ENCODE data around the gene SCNN1A.
A peak's percentile ranks its signal among the peaks of the same experiment; 100 is the strongest.

The SCNN1A gene

DNA sequence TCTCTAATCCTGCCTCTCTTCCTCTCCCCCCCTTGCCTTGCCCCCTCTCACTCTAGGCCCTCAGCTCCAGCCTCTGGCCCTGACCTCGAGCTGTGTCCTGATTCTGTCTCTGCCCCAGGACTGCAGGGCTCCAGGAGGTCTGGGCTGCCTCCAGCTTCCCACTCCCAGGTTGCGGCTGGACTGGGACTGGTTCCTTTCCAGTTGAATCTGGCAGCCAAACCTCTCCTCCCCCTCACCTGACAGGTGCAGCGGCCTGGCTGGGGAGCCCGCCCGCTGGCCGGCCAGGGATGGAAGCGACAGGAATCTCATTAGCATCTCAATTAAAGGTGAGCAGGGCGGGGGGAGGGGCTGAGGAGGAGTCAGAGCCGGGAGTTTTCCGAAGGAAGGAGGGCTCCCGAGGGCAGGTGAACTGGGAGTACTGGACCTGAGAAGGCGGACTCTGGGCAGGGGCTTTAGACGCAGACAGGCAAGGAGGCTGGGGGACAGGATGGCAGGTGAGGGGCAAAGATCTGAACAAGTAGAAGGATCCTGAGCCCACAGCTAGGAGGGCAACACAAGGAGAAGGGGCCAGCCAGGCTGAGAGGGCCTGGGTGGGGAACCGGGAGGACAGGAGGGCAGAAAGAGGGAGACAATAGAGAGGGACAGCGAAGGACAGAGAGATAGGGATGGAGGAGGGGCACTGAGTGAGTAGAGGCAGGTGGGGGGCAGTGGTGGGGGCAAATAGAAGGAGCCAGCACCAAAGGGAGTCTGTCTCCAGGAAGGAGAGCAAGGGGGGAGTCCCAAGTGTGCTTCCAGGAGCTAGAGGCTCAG is at the start of gene SCNN1A:
TSS of gene SCNN1A (minus strand) at position 295 of the 810 bp plus-strand sequence. CDS start 780 bp downstream, outside the sequence.
- DNase-seq = peak; percentile 35

DNA sequence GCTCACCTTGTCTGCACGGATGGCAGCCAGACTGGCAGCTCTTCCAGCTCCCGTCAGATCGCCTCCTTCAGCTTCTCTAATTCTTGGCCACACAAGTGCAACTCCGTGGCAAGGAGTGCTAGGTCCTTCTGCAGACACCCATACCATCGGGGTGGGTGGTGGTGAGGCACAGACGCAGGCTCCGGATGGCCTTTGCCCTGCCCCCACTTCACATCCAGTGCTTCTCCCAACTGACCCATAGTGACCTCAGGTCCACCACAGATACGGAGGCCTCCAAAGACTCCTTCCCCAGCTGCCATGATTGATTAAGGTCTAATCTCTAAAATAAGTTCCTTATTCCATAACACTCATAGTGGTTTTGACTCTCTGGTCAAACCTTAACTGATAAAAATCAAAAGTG is 49.5 kb upstream of the SCNN1A start:
- no peak for DNase-seq

DNA sequence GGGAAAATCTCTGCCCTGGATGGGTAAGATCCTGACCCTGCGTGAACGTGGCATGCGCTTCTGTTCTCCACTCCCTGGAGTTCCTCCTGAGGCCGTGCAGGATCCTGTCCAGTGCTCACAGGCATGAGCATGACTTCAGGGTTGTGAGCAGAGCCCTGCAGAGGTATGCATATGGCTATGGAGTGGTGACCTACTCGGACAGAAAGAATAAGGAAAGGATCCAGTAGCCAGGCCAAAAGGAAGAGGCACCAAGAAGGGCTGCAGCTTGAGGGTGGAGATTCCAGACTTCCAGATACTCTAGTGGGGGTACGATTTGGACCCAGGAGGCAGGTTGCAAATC is 48.6 kb upstream of the SCNN1A start:
- DNase-seq = no peak

DNA sequence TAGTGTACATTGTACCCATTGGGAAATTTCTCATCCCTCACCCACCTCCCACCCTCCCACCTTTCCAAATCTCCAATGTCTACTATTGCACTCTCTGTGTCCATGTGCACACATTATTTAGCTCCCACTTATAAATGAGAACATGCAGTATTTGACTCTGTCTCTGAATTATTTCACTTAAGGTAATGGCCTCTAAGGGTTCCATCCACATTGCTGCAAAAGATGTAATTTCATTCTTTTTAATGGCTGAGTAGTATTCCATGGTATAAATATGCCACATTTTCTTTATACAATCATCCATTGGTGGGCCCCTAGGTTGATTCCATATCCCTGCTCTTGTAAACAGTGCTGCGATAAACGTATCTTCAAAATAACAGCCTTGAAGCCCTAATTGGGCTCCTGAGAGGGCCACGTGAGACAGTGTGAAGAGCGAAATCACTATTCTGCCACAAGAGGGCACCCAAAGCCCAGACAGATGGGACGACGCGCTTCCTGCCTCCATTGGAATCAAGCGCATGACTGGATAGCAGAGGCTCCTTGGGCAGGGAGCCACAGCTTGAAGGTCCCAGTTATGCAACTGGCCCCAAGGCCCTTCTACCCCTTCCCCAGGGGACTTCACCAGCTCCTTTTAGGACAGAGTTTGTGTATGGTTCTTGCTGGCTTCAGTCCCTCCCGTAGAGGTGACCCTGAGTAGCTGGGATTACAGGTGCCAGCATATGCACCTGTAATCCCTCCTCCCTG is 48.1 kb upstream of the SCNN1A start:
- peak; percentile 75 for DNase-seq

DNA sequence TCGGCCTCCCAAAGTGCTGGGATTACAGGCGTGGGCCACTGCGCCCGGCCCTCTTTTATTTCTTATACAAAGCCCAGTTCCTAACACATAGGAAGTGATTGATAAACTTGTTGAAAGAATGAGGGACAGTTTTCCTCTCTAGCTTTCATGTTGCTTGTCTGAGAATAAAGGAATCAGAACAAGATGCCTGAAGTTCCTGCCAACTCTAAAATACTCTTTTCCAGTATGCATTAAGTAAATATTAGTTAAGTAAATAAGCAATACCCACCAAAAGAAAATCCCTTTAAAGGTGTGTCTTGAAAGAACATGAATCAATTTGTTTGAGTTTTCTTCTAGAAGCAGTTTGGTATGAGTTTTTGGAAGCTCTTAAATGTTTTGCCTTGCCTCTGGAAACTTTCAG is 45.0 kb upstream of the SCNN1A start:
- no peak for DNase-seq

DNA sequence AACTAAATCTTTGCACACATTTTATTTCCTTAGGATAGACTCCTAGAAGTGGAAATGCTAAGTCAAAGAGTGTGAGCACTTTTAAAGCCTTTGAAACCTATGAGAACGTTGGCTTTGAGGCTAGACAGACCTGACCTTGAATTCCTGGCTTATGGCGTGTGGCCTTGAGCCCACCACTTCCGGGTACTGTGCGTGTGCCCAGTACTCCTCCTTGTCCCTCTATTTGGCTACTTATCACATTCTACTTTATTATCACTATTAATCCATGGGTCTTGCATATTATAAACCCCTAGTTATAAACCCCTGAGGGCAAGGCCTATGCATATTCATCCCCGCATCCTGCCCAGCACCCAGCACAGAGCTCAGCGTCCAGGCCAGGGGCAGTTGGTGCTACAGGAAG is 43.4 kb upstream of the SCNN1A start:
- DNase-seq = no peak

DNA sequence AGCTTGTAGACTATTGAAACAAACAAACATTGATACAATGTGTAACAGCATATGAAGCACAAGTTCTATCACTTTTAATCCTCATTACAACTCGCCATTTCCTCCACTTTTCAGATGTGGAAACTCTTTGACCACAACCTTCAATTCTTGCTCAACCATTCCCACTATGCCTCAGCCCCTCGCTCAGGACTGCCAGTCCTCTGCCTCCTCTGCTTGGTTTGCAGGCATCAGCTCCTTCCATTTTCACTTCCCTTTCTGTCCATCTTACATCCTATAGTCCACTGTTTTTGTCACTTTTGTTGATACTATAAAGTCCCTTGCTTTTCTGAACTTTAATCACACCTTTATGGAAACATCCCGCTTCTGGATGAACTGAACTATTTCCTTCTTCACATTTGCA is 41.2 kb upstream of the SCNN1A start:
- no peak for DNase-seq

DNA sequence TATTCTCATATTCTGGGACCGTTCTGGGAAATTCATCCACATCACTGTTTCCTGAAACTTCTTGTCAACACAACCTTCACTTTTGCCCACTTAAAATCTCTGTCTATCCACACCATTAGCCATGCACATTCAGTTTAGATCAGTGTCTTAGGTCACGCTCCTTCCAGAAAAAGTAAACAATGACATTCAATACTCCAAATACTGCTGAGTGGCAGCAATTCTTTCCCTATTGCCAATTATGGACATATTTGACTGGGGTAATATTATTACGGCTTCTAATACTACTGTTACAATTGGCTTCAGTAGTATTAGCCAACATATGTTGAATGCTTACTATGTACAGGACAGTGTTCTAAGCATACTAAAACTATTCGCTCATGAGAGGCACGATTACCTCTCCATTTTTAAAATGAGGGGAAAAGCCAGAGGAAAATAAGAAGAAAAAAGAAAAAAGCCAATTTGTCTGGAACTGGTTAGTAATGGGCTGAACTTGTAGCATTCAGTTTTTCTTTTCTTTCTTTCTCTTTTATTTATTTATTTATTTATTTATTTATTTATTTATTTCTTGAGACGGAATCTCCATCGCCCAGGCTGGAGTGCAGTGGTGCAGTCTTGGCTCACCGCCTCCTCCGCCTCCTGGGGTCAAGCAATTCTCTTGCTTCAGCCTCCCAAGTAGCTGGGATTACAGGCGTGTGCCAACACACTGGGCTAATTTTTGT is 32.0 kb upstream of the SCNN1A start:
- DNase-seq = no peak

DNA sequence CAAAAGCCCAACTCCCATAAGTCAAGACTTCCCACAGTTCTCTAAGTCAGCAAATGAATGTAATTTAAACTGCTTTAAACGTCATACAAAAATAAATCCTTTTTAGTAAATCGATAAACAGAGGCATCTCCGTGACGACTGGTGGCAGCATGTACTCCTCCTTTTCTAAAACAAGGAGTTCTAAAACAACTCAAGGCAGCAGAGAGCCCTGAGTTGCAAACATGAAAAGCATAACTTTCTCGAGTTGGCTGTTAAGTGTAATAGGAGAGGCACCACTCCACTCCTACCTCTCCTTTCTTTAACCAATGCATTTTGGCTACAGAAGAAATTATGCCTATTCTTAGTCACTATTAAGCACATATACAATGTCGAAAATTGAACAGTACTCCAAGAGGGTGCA is 30.6 kb upstream of the SCNN1A start:
- DNase-seq = no peak

DNA sequence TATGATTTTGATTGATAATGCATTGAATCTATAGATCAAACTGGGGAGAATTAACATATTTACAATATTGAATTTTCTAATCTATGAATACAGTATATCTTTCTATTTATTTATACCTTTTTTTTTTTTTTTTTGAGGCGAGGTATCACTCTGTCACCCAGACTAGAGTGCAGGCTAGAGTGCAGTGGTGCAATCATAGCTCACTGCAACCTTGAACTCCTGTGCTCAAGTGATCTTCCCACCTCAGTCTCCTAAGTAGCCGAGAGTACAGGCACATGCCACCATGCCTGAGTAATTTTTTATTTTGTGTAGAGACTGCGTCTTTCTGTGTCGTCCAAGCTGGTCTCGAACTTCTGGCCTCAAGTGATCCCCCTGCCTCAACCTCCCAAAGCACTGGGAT is 29.0 kb upstream of the SCNN1A start:
- DNase-seq = no peak

DNA sequence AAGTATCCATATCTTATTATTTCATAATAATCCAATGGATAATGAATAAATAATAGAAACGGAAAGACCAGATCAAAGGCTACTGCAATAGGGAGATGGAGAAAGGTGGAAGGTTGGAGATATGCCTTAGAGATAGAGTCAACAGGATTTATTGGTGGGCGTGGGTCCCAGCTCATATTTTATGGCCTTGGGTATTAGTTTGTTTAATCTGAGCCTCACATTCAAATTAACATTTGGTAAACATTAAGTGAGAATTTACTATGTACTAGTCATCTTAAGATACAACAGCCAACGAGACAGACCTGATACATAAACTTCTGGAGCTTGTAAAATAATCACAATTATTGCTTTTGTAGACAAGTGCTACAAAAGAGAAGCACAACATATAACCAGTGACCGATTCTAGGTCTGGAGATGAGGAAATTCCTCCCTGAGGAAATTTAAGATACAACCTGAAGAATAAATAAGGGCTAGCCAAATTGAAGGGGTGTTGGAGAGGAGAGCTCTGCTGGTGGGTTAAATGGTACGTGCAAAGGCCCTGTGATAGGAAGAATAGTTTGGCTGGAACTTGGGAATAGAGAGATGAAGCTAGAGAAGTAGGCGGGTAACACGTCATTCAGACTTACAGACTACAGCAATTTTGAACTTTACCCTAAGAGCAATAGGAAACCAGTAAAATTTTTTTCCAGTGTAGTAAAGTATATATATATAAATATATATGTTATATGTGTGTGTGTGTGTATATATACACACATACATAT is 24.7 kb upstream of the SCNN1A start:
- DNase-seq = no peak

DNA sequence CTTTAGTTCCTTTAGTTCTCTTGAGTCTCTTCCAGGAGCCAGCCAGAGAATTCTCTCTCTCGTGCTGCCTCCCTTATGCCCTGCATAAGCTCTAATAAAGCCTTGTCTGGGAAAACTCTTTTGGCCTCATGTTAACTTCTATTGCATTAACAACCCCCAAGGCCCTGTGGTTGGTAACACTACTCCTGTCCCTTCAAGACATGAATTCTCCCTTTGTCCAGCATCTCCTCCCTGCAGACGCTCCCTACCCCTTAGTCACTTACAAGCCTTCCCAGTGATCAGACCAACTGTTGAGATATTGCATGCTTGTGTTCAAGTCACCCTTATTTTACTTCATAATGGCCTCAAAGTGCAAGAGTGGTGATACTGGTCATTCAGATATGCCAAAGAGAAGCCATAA is 20.7 kb upstream of the SCNN1A start:
- DNase-seq = no peak

DNA sequence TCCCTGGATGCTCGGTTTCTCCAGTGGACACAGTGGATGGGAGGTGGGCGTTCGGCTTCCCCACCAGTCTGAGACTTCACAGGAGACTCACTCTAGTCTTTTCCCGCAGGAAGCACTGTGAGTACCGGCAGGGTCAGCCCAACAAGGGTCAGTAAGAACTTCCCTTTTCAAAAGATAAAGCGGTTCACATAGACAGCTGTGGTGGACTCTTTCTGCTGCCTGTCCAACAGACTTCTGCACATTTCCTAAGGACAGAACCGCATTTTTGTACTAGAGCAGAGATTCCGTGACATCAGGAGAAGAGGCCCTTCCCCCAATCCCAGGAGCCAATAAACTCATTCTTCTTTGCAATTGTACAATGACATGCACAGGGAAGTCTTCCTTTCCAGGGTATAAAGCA is 19.0 kb upstream of the SCNN1A start:
- no peak for DNase-seq

DNA sequence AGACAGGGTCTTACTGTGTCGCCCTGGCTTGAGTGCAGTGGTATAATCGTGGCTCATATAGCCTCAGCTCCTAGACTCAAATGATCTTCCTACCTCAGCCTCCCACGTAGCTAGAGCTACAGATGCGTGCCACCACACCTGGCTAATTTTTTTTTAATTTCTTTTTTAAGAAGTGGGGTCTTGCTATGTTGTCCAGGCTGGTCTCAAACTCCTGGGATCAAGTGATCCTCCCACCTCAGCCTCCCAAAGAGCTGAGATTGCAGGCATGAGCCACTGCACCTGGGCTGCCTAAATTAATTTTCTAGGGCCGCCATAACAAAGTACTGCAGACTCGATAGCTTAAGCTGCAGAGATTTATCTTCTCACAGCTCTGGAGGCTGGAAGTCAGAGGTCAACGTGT is 17.7 kb upstream of the SCNN1A start:
- DNase-seq = no peak

DNA sequence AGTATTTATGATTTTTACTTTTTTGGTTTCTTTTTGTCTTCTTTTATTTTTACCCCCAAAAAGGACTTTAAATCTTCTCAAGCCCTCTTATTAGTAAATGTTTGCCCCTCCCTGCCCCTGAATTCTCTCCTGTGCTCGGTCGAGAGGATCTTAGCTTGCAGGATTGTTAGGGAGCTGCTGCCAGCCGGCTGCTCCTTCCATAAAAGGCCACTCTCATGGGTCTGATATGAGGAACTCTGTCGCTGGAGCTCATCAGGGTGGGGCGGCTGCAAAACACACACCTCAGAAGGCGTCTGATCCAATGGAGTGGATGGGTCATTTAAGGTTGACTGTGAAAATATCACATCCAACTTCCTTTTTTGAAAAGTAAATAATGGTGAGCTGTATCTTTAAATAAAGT is 17.1 kb upstream of the SCNN1A start:
- DNase-seq = no peak

DNA sequence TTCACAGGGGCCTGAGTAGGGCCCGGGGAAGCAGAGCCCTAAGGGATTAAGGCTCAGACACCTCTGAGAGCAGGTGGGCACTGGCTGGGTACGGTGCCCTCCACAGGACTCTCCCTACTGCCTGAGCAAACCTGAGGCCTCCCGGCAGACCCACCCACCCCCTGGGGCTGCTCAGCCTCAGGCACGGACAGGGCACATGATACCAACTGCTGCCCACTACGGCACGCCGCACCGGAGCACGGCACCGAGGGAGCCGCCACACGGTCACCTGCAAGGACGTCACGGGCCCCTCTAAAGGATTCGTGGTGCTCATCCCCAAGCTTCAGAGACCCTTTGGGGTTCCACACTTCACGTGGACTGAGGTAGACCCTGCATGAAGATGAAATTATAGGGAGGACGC is 15.7 kb upstream of the SCNN1A start:
- DNase-seq = no peak

DNA sequence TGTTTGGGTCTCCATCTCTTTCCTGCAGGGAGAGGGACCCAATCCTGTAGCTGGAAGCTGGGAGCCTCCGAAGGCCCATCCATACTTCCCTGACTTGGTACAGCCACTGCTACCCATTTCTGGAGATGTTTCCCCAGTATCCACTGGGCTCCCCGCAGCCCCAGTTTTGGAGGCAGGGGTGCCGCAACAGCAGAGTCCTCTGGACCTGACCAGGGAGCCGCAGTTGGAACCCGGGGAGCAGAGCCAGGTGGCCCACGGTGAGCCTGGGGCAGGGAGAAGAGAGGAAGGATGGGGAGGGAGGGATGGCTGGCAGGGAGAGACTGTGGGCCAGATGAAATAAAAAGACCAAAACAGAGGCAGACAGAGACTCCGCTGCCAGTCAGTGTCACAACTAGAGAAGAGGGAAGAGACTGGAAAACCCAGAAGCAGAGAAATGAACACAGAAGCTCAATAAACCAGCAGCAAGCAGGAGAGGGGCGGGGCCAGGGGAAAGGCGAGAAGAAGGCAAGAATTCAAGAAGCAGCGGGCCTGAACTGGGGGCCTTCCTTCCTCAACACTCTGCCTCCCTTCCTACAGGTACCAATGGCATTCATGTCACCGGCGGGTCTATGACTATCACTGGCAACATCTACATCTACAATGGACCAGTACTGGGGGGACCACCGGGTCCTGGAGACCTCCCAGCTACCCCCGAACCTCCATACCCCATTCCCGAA is 14.9 kb upstream of the SCNN1A start:
- DNase-seq = no peak

DNA sequence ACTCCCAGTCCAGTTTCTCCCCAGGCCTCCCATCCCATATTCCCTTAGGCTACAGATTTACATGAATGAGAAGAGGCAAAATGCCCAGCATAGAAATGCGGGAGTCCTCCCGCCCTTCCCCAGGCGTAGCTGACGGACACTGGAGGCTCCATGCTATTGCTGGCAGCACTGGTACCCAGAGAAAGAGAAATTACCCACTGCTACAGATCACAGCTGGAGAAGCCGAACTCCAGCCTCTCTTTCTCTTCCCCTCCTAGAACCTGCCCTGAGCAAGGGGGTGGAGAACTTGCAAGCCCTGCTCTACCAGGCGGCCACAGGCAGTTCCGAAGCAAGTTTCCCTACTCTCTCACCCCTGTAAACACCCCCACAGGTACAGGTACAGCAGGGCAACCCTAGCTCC is 12.2 kb upstream of the SCNN1A start:
- no peak for DNase-seq

DNA sequence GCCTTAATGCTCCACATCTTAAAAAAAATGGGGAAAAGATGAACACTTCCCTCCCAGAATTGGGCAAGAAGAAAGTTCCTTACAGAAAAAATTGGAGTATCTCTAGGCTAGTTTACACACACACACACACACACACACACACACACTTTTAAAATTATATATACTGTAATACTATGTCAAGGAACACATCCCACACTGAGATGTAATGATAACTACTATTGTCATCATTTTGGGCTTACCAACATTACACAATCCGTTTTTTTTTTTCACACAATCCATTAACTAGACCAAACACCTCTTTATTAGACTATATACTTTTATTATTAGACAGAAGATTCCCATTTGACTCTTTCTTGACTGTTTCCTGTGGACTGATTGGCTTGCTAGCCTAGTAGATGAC is 11.1 kb upstream of the SCNN1A start:
- no peak for DNase-seq

DNA sequence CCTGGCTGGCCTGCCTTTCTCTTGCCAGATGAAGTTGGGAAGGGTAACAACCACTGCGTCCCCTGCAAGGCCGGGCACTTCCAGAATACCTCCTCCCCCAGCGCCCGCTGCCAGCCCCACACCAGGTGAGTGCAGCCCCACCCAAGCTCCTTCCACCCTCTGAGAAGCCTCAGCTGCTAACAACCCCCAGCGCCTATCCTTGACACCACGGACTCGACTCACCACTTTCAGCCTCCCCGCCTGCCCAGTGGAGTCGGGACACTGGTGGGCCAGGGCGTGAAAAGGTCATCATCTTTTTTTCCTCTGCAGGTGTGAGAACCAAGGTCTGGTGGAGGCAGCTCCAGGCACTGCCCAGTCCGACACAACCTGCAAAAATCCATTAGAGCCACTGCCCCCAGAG is 10.7 kb upstream of the SCNN1A start:
- no peak for DNase-seq

DNA sequence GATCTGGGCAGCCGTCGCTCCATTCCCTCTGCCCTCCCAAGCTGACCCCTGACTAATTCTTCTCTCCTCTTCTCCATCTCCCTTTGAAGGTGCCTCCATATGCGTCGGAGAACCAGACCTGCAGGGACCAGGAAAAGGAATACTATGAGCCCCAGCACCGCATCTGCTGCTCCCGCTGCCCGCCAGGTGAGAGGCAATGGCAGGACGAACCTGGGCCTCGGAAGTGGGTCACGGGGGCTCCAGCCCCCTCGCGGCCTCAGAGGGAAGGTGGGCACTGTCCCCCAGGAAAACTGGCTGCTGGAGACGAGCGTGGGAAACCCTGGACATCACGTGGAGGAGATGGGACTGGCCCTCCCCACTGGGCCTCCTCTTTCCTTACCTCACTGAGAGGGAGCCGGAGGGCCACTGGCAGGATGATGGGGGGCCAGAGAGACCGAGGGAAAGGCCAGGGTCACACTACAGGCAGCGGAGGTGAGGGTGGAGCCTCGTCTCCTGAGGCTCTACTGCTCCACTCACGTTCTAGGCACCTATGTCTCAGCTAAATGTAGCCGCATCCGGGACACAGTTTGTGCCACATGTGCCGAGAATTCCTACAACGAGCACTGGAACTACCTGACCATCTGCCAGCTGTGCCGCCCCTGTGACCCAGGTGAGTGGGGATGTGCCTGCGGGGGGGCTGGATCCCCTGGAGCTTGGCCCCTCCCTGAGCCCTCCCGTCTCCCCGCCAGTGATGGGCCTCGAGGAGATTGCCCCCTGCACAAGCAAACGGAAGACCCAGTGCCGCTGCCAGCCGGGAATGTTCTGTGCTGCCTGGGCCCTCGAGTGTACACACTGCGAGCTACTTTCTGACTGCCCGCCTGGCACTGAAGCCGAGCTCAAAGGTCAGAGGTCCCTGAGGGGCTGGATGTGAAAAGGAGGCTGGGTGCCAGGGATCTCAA is 9.4 kb upstream of the SCNN1A start:
- no peak for DNase-seq

All from NCI-H2081 treated with DMSO at 0.1 percent for 48 hours (cell line).